Measurements from ENCODE around the gene PTPN4.
"Not testable (repeated sequence)": the region's sequence is repeated elsewhere in the genome, so short reads cannot be mapped to it uniquely, and the experiment has no call there.

The PTPN4 gene

GRCh38 chr2:120020554-120020953 is 260.8 kb downstream of the PTPN4 start:
- H3K36me3 ChIP-seq (ENCODE audit: control insufficient read depth in 2 of 2, insufficient read depth in 2 of 2, low read length in 2 of 2): peaks cover 0 to 4% of the 10 kb centered on the region in 2 donors
- H3K4me1 ChIP-seq (ENCODE audit: control insufficient read depth in 2 of 2, insufficient read depth in 2 of 2, low read length in 2 of 2): no peaks in the 10 kb centered on the region
- H3K27me3 ChIP-seq (ENCODE audit: control insufficient read depth in 2 of 2, insufficient read depth in 2 of 2, low read length in 2 of 2): no peaks in the 10 kb centered on the region
- no peak overlapping the region for H3K4me3 ChIP-seq (ENCODE audit: low read length in 2 of 2)
- H3K27ac ChIP-seq (ENCODE audit: low read depth in 2 of 2, low read length in 2 of 2): no peak overlapping the region
- no peaks in the 10 kb centered on the region for H3K9me3 ChIP-seq (ENCODE audit: control insufficient read depth in 2 of 2, low read length in 2 of 2)
- no peak overlapping the region for H3K9ac ChIP-seq (ENCODE audit: low read depth in 1 of 2, low read length in 2 of 2)

DNA sequence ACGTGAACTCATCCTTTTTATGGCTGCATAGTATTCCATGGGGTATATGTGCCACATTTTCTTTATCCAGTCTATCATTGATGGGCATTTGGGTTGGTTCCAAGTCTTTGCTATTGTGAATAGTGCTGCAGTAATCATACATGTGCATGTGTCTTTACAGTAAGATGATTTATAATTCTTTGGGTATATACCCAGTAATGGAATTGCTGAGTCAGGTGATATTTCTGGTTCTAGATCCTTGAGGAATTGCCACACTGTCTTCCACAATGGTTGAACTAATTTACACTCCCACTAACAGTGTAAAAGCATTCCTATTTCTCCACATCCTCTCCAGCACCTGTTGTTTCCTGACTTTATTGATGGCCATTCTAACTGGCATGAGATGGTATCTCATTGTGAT is 262.8 kb downstream of the PTPN4 start:
- not testable (repeated sequence) for H3K4me1 ChIP-seq (ENCODE audit: control insufficient read depth in 2 of 2, insufficient read depth in 2 of 2, low read length in 2 of 2); H3K36me3 ChIP-seq (ENCODE audit: control insufficient read depth in 2 of 2, insufficient read depth in 2 of 2, low read length in 2 of 2); H3K27me3 ChIP-seq (ENCODE audit: control insufficient read depth in 2 of 2, insufficient read depth in 2 of 2, low read length in 2 of 2); H3K9ac ChIP-seq (ENCODE audit: low read depth in 1 of 2, low read length in 2 of 2); H3K4me3 ChIP-seq (ENCODE audit: low read length in 2 of 2); H3K27ac ChIP-seq (ENCODE audit: low read depth in 2 of 2, low read length in 2 of 2); H3K9me3 ChIP-seq (ENCODE audit: control insufficient read depth in 2 of 2, low read length in 2 of 2)

DNA sequence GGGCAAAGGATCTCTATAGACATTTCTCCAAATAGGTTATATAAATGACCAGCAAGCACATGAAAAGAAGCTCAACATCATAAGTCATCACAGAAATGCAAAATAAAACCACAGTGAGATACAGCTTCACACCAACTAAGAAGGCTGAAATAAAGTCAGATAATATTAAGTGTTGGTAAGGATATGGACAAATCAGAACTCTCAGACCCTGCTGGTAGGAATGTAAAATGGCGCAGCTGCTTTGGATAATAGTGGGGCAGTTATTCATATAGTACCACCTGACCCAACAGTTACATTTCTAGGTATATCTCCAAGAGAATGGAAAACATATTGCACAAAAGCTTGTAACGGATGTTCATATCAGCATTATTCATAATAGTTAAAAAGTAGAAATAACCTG is 267.2 kb downstream of the PTPN4 start:
- no peaks in the 10 kb centered on the region for H3K27me3 ChIP-seq (ENCODE audit: control insufficient read depth in 2 of 2, insufficient read depth in 2 of 2, low read length in 2 of 2)
- no peaks in the 10 kb centered on the region for H3K9me3 ChIP-seq (ENCODE audit: control insufficient read depth in 2 of 2, low read length in 2 of 2)
- no peak overlapping the region for H3K9ac ChIP-seq (ENCODE audit: low read depth in 1 of 2, low read length in 2 of 2)
- H3K4me1 ChIP-seq (ENCODE audit: control insufficient read depth in 2 of 2, insufficient read depth in 2 of 2, low read length in 2 of 2): no peaks in the 10 kb centered on the region
- H3K27ac ChIP-seq (ENCODE audit: low read depth in 2 of 2, low read length in 2 of 2): no peak overlapping the region
- no peak overlapping the region for H3K4me3 ChIP-seq (ENCODE audit: low read length in 2 of 2)
- H3K36me3 ChIP-seq (ENCODE audit: control insufficient read depth in 2 of 2, insufficient read depth in 2 of 2, low read length in 2 of 2): no peaks in the 10 kb centered on the region

DNA sequence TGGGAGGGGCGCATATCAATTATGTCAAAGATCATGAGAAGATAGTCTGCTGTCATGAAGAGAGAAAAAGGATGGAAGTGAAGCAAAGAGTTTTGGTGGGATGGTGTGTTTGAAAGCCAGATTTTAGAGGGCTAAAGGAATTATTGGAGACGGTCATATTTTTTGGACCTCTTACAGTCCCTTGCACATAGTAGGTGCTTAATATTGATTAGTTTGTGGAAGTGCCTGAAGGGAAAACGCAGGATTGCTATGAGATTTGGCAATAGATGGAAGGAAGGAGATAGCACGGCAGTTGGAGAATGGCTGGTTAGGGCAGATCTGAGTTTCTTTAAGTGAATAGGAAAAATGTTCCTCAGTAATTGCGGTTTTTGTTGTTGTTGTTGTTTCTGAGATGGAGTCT is 269.1 kb downstream of the PTPN4 start:
- H3K36me3 ChIP-seq (ENCODE audit: control insufficient read depth in 2 of 2, insufficient read depth in 2 of 2, low read length in 2 of 2): no peaks in the 10 kb centered on the region
- H3K9me3 ChIP-seq (ENCODE audit: control insufficient read depth in 2 of 2, low read length in 2 of 2): no peaks in the 10 kb centered on the region
- H3K4me1 ChIP-seq (ENCODE audit: control insufficient read depth in 2 of 2, insufficient read depth in 2 of 2, low read length in 2 of 2): no peaks in the 10 kb centered on the region
- no peaks in the 10 kb centered on the region for H3K27me3 ChIP-seq (ENCODE audit: control insufficient read depth in 2 of 2, insufficient read depth in 2 of 2, low read length in 2 of 2)
- H3K27ac ChIP-seq (ENCODE audit: low read depth in 2 of 2, low read length in 2 of 2): no peak overlapping the region
- H3K9ac ChIP-seq (ENCODE audit: low read depth in 1 of 2, low read length in 2 of 2): no peak overlapping the region
- no peak overlapping the region for H3K4me3 ChIP-seq (ENCODE audit: low read length in 2 of 2)

DNA sequence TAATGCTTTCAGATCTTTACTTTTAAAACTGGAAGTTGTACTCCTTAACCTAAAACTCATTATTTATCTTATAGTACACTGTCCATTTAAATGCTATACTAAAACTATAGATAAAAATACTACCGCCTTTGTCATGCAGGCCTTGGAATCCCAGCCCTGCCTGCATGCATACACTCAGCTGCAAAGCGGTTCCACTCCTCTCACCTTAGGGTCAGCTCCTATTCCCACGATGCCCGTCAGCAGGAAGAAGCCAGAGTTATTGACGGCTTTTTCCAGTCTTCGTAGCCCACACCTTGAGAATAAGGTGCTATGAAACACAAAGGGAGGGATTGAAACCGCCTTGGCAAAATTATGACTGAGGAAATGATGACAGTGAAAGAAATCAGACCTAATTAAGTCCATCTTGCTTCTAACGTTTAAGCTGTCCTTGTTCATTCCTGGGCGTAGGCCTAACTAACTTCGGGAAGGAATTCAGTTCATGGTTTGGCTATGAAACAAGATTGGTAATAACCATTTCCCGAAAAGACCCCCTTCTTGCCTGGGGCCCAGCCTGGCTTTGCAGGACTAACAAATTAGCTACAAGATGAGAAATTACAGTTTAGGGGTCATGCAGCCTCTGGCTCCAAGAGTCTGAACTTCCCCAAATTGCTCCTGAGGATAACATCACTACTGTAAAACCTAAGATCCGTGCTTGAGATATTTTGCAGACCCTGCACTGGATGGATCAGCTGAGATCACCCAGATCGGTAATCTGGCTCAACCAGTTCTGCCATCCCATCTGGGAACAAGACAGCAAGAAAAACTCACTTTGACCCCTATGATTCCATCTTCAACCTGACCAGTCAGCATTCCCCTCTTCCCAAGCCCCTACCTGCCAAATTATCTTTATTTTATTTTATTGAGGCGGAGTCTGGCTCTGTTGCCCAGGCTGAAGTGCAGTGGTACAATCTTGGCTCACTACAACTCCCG is 270.2 kb downstream of the PTPN4 start:
- Histone ChIP-seq H3K36me3 (ENCODE audit: control insufficient read depth in 2 of 2, insufficient read depth in 2 of 2, low read length in 2 of 2) (no peaks in the 10 kb centered on the region), H3K27ac (ENCODE audit: low read depth in 2 of 2, low read length in 2 of 2) (no peak overlapping the region), H3K27me3 (ENCODE audit: control insufficient read depth in 2 of 2, insufficient read depth in 2 of 2, low read length in 2 of 2) (no peaks in the 10 kb centered on the region), H3K9ac (ENCODE audit: low read depth in 1 of 2, low read length in 2 of 2) (no peak overlapping the region), H3K9me3 (ENCODE audit: control insufficient read depth in 2 of 2, low read length in 2 of 2) (no peaks in the 10 kb centered on the region), H3K4me1 (ENCODE audit: control insufficient read depth in 2 of 2, insufficient read depth in 2 of 2, low read length in 2 of 2) (no peaks in the 10 kb centered on the region), H3K4me3 (ENCODE audit: low read length in 2 of 2) (no peak overlapping the region)

GRCh38 chr2:120032297-120032696 is 272.6 kb downstream of the PTPN4 start:
- Histone ChIP-seq H3K4me3 (ENCODE audit: low read length in 2 of 2) (no peak overlapping the region), H3K27ac (ENCODE audit: low read depth in 2 of 2, low read length in 2 of 2) (no peak overlapping the region), H3K9me3 (ENCODE audit: control insufficient read depth in 2 of 2, low read length in 2 of 2) (no peaks in the 10 kb centered on the region), H3K36me3 (ENCODE audit: control insufficient read depth in 2 of 2, insufficient read depth in 2 of 2, low read length in 2 of 2) (no peaks in the 10 kb centered on the region), H3K27me3 (ENCODE audit: control insufficient read depth in 2 of 2, insufficient read depth in 2 of 2, low read length in 2 of 2) (no peaks in the 10 kb centered on the region), H3K4me1 (ENCODE audit: control insufficient read depth in 2 of 2, insufficient read depth in 2 of 2, low read length in 2 of 2) (no peaks in the 10 kb centered on the region), H3K9ac (ENCODE audit: low read depth in 1 of 2, low read length in 2 of 2) (no peak overlapping the region)

All from mucosa of rectum (tissue), 2 donors.